ENCODE data around the gene A4GALT.

GRCh38 chr22:42758931-42759629 is 38.4 kb upstream of the A4GALT start:
- TF ChIP-seq CTCF (IDR thresholded peaks at IDR 0.05) (no peak), POLR2A (IDR thresholded peaks at IDR 0.05) (no peak)
